Activated CD8-positive, alpha-beta memory T cell treated with anti-CD3 and anti-CD28 coated beads, Interleukin-2, amount 50 U/mL, for 24 hours (primary cell): Measurements from ENCODE around the gene VCP.
"Not testable (repeated sequence)": the region's sequence is repeated elsewhere in the genome, so short reads cannot be mapped to it uniquely, and the experiment has no call there.

Experiments used
- DNase-seq: peaks from one replicate; pipeline ENCODE4 v3.0.0-alpha.2; 2020; ENCODE audit errors: extremely low read depth

VCP gene

DNA sequence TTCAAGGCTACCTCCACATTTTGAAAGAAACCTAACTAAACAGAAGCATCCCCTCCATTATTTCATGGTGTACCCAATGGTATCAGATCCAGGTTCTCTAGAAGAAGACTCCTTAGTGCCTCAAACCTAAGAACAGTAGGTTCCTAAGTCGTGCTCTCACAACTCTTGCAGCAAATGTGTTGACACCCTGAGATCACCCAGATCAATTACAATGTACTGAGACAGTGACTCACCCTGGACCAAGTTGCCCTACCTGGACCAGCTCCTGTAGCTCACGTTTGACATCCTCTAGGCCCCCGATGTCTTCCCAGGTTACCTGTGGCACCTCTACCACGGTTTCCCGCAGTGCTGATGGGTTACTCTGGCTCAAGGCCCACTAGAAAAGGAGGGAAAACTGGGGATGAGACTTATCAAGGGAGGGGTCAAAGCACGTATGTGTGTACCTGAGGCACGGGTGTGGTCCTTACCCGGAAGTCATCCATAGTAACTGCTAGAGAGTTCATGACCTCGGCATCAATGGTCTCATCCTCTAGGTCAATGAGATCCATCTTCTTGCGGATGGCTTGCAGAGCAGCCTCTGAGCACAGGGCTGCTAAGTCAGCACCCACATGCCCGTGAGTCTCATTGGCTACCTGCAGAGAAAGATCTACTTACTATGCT is 11.7 kb downstream of the VCP start:
- DNase-seq = no peak

DNA sequence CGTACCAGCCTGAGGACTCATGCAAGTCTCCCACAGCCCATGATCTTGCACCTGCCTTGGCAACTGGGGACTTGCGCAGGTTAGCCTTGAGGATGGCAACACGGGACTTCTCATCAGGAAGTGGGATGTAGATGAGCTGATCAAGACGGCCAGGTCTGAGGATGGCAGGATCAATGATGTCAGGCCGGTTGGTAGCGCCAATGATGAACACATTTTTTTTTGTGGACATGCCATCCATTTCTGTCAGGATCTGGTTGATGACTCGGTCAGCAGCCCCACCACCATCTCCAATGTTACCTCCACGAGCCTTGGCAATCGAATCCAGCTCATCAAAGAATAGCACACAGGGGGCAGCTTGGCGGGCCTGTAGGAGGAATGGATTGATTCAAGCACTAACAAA is 13.0 kb downstream of the VCP start:
- no peak for DNase-seq

DNA sequence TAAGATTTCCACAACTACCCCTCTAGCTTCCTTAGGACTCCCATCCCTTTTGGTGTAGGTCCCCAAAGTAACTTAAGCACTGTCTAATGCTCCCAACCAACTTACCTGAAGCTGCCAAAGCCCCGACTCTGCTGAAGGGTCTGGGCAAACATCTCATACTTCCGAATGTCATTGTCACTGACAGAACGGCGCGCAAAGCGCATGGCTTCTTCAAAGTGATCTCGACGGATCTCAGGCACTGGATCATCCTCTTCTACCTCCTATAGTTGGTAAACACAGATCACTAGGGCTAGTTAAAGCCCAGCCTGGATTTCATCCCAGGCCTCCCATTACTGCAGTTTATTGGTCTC is 15.2 kb downstream of the VCP start:
- no peak for DNase-seq

DNA sequence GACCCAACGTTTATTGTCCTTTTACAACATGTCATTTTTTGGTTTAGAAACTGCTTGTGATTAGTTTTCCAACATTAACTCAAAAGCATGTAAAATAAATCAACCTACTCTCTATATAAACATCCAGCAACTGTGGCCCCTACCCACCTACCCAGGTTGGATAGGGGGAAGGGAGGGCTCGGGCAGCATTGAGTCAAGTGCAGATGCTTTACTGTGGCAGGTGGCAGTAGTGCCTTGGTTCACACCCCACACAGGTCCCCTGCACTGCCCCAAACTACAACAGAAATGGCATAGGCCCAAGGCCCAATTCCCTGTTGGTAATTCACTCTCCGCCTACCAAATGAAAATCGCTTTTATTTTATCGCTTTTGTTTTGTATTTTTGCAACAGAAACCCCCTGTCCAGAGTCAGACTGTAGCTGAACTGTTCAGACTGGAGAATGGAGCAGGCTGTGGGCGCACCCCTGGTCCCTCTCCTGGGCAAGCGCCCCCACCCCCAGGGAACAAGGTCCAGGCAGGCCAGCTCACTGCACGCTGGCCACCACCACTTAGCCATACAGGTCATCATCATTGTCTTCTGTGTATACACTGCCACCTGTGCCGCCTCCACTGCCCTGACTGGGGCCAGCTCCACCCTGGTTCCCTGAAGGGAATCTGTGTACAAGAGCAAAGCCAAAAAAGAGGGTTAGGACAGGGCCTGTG is 15.7 kb downstream of the VCP start:
- no peak for DNase-seq

DNA sequence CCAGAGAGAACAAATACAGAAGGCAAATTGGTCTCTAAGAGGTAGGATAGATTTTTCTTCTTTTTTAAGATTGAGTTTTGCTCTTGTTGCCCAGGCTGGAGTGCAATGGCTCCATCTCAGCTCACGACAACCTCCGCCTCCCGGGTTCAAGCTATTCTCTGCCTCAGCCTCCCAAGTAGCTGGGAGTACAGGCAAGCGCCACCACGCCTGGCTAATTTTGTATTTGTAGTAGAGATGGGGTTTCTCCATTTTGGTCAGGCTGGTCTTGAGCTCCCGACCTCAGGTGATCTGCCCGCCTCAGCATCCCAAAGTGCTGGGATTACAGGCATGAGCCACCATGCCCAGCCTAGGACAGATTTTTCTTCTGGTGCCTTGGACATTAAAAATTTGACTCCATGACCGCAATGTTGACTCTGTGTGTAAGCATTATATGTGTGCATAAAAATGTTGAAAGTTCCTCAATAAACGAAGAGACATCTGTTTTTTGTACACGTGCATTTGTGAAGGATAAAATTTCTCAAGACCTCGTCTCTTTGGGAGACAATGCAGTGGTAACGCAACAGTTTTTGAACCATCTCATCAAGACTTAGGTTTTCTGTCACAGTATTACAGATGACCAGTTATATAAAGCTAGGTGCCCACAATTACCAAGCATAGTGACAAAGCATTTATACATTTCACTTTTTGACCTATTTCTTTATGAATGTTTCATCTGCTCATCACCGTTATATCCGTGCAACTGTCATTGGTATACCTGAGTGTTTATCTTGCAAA is 17.4 kb downstream of the VCP start:
- DNase-seq = no peak

DNA sequence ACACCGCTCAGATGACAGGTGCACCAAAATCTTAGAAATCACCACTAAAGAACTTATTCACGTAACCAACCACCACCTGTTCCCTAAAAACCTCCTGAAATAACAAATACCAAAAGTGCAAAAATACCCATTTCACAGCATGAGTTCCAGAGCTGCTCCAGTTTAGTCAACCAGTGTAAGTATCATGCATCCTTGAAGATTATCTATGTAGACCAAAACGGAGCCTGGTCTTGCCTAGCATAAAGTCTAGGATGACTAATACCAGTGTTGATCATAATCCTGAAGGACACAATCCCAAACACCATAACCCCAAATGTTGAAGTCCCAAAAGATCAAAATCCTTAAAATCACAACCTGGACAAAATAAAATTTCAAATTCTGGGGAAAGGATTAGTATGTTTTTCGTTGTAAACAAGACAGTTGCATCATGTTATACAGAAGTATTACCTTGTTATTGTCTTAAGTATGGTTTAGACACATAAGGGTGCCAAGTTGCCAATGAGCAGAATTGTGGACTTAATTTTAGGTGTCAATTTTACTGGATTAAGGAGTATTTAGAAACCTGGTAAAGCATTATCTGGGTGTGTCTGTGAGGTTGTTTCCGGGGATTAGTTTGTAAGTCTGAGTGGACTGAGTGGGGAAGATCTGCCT is 18.1 kb downstream of the VCP start:
- DNase-seq = no peak

DNA sequence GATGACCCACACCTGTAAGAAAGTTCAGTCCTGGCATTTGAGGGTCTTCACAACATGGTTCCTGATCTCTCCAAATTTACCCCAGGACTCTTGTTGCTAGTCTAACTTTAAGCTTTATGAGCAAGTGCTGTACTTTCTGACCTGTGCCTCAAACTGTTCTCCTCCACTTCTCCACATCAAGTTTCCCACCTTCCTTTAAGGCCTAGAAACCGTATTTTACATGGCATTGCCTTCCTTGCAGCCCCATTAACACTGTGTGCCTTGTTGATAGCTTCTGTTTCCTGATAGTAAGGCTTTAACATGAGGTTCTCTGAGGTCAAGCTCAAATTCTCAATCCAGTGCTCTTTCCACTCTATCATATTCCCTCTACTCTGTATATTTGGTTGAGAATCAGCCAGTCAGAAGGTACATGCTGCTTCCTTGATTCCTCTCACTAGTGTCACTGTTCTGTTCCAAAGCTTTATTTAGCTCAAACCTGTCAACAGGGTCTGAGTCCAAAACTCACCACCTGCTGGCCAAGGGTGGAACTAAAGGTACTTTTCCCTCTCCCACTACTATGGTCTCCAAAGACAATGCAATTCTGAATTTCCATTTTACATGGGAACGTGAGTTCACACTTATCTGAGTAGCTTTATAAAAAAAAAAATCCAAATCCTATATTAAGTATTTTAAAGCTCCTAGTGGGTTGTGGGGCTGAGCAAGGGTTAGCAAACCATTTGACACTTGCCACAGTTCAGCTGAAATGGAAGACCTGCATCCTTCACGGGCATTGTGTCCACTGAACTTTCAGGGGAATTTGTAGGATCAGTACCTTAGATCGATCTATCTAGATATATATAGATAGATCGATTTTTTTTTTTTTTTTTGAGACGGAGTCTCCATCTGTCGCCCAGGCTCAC is 21.1 kb downstream of the VCP start:
- DNase-seq = no peak

DNA sequence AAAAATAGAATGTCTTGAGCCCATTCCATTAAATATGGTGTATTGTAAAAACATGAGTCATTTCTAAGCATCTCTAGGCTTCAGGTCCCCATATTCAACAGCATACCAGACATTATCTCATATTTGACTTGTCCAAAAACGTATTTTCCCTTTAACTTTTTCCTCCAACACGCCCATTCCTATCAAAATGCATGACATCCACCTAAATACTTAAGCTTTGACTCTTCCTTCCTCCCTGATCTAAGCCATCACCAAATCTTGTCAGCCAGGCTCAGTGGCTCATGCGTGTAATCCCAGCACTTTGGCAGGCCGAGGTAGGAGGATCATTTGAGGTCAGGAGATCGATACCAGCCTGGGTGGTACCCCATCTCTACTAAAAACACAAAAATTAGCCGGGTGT is 23.9 kb downstream of the VCP start:
- DNase-seq = no peak

DNA sequence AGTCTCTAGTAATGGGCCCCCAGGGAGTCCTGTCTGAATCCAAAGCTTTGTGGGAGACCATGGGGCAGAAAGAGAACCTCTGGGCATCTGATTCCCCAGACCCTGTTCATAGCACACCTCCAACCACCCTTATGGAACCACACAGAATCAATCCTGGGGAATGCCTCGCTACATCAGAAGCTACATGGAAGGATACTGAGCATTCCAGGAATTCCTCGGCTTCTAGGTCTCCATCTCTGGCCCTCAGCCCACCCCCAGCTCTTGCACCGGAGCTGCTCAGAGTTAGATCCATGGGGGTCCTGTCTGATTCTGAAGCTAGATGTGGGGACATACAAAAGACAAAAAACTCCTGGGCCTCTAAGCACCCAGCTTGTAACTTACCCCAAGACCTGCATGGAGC is 28.4 kb downstream of the VCP start:
- no peak for DNase-seq

DNA sequence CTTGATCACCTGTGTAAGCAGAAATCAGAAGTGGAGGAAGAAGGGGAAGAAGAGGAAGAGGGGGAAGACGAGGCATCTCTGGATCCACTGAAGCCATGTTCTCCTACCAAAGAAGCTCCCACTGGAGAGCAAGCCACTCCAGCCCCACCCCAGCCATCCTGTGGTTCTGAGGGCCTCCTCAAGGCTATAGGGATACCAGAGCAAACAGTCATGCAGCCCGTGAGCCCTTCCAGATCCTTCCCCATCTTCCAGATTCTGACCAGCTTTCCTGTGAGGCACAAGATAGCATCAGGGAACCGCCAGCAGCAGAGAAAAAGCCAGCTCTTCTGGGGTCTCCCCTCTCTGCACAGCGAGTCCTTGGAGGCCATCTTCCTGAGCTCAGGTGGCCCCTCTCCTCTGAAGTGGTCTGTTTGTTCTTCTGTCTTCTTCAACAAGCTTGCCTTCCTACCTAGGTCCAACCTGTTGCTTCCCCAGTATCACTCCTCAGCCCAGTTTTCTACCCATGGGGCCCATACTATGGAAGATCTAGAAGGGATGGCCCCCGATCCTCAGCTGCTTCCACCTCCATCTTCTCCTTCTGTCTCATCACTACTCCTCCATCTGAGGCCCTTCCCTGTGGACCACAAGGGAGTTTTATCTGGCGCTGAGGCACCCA is 29.4 kb downstream of the VCP start:
- DNase-seq = no peak

DNA sequence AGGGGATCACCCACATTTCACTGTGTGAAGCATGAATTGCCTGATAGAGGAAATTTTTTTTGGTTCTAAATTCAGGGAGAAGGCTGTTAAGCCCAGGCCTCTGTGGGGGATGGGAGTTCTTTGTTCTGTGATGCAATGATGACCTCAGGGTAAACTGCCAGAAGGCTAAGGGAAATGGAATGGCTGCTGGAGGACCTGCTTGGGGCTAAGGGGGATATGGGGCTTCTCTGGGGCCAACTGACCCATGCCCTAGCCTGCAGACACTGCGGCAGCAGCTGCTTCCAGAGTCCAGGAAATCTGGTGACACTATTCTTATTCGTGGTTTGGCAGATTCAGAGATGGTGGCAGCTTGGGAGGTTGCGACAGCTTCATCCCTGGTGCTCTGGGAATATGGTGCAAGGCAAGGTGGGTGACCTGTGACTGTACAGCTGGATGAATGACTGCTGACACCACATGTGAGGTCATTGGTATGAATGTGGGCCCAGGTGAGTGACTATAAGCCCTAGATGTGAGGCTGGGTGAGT is 30.3 kb downstream of the VCP start:
- no peak for DNase-seq

DNA sequence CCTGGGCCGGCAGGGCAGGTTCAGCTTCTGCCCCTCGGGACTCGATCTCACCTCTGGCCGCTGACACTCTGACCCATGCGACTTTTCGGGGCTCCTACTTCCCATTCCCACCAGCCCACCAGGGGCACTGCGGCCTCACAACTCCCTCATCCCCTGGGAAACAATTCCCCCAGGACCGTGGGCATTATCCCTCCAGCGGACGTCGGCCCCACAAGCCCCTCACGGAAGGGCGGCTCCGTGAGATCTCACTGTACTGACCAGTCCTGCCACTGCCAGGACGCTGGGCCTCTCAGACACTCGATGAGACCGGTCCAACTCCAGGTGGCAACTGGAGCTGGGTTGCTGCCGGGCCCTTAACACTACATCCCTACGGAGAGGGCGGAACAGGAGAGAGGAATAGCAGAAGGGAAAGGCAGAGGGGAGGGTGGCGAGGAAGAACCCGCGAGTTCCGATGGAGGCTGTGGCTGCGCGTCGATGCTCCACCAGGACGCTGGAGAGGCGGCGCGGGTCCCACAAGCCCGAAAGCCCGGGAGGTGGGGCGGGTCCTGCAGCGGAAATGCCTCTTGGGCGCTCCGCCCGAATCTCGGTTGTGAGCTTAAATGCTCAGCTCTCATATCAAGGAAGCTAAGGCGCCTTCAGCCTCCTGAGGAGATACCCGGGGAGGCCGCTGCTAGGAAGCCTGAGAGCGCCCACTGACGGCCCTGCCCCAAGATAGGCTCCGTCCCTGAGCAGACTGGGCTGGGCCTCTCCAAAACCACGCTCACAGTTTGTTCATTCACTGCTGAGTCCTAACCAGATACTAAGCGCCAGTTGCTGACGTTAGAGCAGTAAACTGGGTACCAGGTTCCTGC is 36.3 kb downstream of the VCP start:
- DNase-seq = no peak

DNA sequence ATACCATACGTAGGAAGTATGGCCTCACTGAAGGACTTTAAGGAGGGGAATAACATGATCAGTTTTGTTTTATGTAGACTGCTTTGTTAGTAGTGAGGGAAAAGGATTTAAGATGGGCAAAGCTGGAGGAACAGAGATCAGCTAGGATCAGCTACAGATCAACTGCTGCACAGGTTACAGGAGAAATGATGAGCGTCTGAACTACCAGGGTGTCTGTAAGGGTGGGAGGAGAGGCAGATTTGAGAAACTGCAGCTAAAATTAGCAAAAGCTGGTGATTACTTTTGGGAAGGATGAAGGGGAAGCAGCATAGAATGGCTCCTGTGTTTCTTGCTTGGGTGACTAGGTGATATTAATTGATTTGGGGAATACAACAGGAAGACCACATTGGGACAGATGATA is 39.3 kb downstream of the VCP start:
- DNase-seq = no peak

DNA sequence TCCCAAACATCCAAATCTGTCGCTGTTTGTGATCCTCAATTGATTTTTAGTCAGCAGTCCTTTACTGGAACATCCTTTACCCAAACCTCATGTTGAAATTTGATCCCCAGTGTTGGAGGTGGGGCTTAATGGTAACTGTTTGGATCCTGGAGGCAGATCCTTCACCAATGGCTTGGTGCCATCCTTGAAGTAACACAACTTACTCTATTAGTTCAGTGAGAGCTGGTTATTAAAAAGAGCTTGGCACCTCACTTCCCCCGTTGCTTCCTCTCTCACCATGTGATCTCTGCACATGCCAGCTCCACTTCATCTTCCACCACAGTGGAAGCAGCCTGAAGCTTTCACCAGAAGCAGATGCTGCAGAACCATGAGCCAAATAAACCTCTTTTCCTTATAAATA is 42.6 kb downstream of the VCP start:
- no peak for DNase-seq

DNA sequence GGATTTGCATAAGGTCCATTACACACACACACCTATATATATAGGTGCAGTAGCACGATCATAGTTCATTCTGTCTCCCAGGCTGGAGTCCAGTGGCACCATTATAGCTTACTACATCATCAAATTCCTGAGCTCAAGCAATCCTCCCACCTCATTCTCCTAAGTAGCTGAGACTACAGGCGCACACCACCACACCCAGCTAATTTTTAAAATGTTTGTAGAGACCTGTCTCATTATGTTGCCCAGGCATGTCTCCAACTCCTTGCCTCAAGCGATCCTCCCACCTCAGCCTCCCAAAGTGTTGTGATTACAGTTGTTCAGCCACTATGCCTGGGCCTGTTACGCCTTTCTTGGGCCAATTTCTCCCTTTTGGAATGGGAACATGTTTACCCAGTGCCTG is 43.2 kb downstream of the VCP start:
- DNase-seq = no peak

DNA sequence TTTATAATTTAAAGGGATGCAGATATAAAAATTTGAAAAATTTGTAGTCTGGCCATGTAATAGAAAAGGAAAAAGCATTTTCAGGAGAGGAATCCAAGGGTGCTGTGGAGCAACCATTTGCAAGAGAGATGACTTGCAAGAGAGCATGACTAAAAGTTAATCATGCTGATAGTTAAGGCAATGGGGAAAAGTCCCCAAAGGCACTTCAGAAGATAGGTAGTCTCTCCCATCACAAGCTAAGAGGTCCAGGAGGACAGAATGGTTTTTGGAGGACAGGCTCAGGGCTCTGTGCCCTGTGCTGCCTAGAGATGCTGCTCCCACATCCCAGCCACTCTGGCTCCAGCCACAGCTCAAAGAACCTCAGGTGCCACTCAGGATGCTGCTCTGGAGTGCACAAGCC is 44.1 kb downstream of the VCP start:
- DNase-seq = no peak

DNA sequence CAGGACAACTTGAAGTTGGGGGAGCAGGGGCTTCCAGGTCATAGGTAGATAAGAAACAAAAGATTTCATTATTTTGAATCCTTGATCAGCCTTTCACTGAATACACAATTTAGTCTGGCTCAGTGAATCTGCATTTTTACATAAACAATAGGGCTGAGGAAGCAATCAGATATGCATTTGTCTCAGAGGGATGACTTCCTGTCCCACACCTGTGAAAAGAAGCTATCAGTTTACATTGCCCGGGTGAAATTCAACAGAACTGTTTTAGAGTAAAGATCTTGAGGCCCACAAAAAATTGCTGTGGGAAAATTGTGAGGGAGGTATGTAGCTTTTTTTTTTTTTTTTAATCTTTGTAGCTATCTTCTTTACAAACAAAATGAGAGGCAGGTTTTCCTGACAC is 44.6 kb downstream of the VCP start:
- DNase-seq = no peak

DNA sequence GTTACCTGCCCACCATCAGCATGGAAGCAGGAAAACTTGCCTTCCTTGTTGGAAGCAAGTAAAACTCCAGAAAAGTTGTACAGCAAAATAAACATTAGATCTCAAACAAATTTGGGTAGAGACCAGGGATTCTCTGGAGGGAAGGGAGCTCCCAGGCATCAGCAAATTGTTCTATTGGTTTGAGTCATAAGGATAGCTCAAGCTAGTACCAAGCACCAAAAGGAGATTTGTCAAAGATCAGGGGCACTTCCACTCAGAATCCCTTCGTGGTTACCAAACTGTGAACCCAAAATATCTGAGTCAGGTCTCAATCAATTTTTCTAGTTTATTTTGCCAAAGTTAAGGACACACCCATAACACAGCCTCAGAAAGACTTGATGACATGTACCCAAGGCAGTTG is 45.1 kb downstream of the VCP start:
- DNase-seq = no peak

DNA sequence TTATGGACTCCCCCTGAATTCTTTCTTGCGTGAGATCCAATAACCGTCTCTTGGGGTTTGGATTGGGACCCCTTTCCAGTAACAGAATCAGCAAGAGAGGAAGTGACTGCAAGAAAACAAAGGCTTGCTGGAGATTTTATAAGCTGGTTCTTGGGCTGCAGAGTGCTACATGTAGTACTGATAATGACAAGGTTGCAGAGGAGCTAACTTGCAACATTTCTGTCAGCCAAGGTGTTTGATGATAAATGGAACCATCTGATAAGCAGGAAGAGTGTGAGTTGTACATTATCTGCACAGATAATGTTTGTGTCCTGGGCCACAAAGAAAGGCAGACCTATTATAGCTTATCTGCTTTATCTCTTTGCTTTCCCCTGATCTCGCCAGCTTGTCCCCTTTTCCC is 45.8 kb downstream of the VCP start:
- no peak for DNase-seq

DNA sequence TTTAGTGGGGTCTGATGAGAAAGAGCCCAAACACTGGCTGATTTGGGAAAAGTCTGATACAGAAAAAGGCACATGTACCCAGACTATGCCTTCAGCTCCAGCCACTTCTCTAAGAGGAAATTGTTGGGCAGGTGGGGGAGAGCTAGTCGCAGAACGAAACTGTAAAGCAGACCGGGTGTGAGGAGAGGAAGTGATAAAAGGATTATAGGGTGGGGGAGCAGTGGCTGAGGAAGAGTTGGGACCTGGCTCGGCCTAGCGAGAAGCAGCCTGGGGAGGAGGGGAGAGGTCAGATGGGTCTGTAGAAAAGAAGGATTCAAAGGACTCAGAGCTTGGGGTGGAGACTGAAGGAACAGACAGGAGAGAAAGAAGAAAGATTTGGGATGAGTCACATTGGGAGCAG is 49.0 kb downstream of the VCP start:
- not testable (repeated sequence) for DNase-seq
